T-helper 17 cell (primary cell): ENCODE measurements around the gene ESRP2. TPM values are rescaled to one million over a fixed set of nuclear protein-coding genes. Genes with fewer than 3 reads are reported as not detected.

Experiments used
- ATAC-seq: fragments of 150-1000 bp; cut with Tn5 transposase; 2 replicates; pipeline ENCODE4 v1.10.0; 2021; ENCODE audit warnings: mild to moderate bottlenecking, moderate library complexity
- DNase-seq, 3 donors: peaks; one replicate each; pipeline versions ENCODE4 v3.0.0 to v3.0.0-alpha.2; 2020 to 2021
- H3K9me3 ChIP-seq: one replicate; pipeline ENCODE4 v1.7.0; 2013; ENCODE audit warnings: low read length, mild to moderate bottlenecking; ENCODE audit not compliant: control insufficient read depth, poor library complexity, severe bottlenecking
- H3K27ac Mint-ChIP-seq: one replicate; pipeline ENCODE4 v1.8.0; 2022; ENCODE audit warnings: mild to moderate bottlenecking, moderate library complexity, mixed read lengths
- H3K27me3 Mint-ChIP-seq: one replicate; pipeline ENCODE4 v1.8.0; 2022; ENCODE audit warnings: mixed read lengths
- H3K36me3 Mint-ChIP-seq: one replicate; pipeline ENCODE4 v1.8.0; 2022; ENCODE audit warnings: low read depth, mixed read lengths
- H3K4me1 Mint-ChIP-seq: one replicate; pipeline ENCODE4 v1.8.0; 2022; ENCODE audit warnings: mild to moderate bottlenecking, mixed read lengths
- H3K4me3 Mint-ChIP-seq: one replicate; pipeline ENCODE4 v1.8.0; 2022; ENCODE audit warnings: mild to moderate bottlenecking, moderate library complexity, mixed read lengths
- total RNA-seq, 4 donors: library from RNA in 2 of 4; stranded (reverse) in 2 of 4; gene quantifications; one replicate each; pipeline ENCODE4 v1.2.3 and lab custom pipeline; 2022 to 2026

The ESRP2 gene
- total RNA-seq, 2 donors from 2014 or later, result 0.10 to 0.16 TPM

DNA sequence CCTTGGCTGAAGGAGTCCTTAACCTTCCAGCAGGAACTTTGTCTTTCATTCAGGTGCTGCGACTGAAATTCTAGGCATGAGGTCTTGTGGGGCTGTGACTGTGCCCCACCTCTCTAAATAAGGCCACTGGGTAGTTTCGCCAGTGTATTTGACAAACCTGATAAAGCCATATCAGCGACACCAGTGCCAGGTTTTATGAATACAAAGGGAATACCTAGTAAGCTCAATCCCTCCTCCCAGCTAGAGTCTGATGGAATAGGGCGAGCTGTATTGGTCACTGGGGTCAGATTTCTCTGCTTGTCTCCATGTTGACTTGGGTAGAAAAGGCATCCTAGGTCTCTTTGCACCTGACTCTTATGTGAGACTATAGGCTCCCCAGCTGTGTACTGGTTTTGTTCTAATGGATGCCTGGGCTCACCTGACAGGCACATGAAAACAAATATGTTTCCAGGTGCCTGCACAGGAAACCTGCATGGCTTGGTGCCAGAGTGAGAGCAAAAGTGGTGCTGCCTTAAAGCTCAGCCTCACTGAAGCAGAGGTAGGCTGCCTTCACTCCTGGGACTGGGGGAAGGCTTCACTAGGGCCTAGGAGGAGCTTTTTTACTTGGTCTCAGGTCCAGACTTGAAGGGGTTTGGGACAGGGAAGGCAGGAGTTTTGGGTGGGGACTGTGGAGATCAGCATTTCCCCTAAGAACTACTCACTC, 36.7 kb upstream of the ESRP2 start:
- peak overlapping the region; percentile 86 for H3K4me3 Mint-ChIP-seq
- DNase-seq (peak in 2 of 3 donors; percentile 47 to 58), ATAC-seq (peak; percentile 53)
- peak overlapping the region; percentile 95 for H3K27ac Mint-ChIP-seq
- no peaks in the 10 kb centered on the region for H3K9me3 ChIP-seq
- peaks cover 9% of the 10 kb centered on the region for H3K36me3 Mint-ChIP-seq
- H3K27me3 Mint-ChIP-seq, result no peaks in the 10 kb centered on the region
- H3K4me1 Mint-ChIP-seq, result peaks cover 46% of the 10 kb centered on the region

DNA sequence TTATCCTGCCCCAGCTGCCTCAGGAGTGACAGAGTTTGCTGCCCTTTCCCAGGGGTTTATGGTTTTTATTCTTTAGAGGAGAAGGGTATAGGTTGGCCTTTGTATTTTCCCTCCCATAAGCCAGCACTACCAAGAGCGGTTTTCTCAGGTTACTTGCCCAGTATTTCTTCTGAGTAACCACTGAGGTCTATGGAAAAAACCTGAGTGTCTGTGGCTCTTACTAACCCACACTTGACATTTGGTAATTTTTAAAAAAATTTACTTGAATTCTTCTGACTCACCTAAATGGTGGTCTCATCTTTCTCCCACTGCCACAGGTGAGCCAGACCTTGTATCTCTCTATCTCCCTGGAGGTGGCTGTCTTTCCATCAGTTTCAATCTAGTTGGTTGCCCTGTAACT, 34.4 kb upstream of the ESRP2 start:
- Mint-ChIP-seq H3K36me3 (peaks cover 9% of the 10 kb centered on the region), H3K27ac (peak overlapping the region; percentile 95), H3K4me1 (peaks cover 51% of the 10 kb centered on the region), H3K4me3 (no peak overlapping the region), H3K27me3 (no peaks in the 10 kb centered on the region)
- H3K9me3 ChIP-seq, result no peaks in the 10 kb centered on the region
- no peak for ATAC-seq
- no peak for DNase-seq

DNA sequence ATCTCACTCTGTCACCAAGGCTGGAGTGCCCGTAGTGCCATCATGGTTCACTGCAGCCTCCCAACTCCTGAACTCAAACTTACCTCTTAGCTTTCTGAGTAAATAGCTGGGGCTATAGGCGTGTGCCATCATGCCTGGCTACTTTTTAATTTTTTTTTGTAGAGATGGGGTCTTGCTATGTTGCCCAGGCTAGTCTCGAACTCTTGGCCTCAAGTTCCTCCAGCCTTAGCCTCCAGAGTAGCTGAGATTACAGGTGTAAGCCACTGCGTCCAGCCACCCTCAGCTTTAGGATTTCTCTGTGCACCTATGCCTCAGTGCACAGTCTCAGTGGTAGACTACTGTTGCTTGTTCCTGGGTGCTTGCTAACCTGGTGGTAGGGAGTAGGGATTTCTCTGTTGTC, 33.9 kb upstream of the ESRP2 start:
- ATAC-seq (no peak), DNase-seq (no peak)
- Mint-ChIP-seq H3K4me1 (peaks cover 56% of the 10 kb centered on the region), H3K4me3 (no peak overlapping the region), H3K36me3 (peaks cover 9% of the 10 kb centered on the region), H3K27ac (peak overlapping the region; percentile 95), H3K27me3 (no peaks in the 10 kb centered on the region)
- no peaks in the 10 kb centered on the region for H3K9me3 ChIP-seq

DNA sequence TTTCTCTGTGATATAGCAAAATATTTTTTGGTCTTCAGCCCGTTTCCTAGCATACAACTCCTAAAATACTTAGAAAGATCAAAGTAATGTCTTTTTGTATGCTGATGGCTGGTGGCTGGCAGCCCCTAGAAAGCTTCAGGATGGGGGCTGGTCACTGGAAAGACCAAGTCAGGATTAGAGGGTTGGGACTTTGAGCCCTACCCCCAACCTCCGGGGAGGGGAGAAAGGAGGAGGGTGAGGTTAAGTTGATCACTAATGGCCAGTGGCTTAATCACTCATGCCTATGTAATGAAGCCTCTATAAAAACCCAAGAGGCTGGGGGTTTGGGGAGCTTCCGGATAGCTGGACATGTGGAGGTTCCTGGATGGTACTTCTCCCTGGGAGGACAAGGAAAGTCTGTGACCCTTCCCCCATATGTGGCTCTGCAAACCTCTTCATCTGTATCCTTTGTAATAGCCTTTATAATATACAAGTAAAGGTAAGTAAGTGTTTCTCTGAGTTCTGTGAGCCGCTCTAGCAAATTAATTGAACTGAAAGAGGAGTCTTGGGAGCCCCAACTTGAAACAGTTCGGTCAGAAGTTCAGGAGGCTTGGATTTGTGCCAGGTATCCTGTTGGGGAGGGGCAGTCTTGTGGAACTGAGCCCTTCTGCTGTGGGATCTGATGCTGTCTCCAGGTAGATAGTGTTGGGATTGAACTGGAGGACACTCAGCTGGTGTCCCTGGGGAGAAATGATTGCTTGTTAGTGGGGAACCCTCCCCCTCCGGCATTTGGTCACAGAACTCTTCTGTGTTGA, 31.9 kb upstream of the ESRP2 start:
- Mint-ChIP-seq H3K27me3 (no peaks in the 10 kb centered on the region), H3K36me3 (peaks cover 6% of the 10 kb centered on the region), H3K4me3 (peak overlapping the region; percentile 21), H3K27ac (peak overlapping the region; percentile 95), H3K4me1 (peaks cover 51% of the 10 kb centered on the region)
- H3K9me3 ChIP-seq, result no peaks in the 10 kb centered on the region
- no peak for DNase-seq
- ATAC-seq, result no peak

DNA sequence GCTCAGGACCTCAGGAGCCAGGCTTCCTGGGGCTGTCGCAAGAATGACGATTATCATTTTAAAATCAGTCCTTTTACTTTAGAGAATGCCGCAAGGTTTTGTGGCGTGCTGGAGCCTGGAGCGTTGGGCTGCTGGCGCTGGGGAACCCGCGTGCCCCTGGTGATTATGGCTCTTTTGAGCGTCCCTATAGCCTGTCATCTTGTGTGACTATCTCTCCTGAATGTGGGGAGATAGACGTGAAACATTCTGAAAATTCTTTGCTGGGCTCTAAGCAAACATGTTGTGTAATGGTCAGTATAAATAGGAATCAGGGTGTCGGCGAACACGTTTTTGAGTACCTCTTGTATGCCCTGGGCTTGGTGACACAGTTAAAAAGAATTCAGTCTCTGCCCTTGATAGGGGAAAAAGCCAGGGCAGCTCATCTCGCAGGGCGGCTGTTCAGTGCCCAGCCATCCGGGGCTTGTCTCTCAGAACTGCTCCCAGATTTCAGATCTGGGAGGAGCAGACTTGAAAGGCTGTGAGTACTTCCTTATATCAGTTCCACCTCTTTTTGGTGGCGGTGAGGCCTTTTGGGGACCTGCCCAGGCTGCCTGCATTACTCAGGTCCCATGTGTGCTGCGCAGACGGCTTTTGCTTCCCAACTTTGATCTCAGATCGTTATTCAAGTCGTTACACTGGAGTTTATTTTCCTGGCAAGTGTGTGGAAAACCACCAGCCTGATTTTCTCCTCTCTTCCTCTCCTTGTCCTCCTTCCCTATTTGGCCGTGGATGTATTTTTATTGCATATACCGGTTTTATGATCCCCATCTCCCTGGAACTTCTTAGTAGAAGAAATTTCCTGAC, 29.4 kb upstream of the ESRP2 start:
- Mint-ChIP-seq H3K36me3 (peaks cover 4% of the 10 kb centered on the region), H3K4me3 (peak overlapping the region; percentile 97), H3K4me1 (peaks cover 55% of the 10 kb centered on the region), H3K27me3 (no peaks in the 10 kb centered on the region), H3K27ac (peak overlapping the region; percentile 95)
- peak; percentile 30 to 55 (median 30) for DNase-seq
- no peaks in the 10 kb centered on the region for H3K9me3 ChIP-seq
- peak; percentile 29 for ATAC-seq

DNA sequence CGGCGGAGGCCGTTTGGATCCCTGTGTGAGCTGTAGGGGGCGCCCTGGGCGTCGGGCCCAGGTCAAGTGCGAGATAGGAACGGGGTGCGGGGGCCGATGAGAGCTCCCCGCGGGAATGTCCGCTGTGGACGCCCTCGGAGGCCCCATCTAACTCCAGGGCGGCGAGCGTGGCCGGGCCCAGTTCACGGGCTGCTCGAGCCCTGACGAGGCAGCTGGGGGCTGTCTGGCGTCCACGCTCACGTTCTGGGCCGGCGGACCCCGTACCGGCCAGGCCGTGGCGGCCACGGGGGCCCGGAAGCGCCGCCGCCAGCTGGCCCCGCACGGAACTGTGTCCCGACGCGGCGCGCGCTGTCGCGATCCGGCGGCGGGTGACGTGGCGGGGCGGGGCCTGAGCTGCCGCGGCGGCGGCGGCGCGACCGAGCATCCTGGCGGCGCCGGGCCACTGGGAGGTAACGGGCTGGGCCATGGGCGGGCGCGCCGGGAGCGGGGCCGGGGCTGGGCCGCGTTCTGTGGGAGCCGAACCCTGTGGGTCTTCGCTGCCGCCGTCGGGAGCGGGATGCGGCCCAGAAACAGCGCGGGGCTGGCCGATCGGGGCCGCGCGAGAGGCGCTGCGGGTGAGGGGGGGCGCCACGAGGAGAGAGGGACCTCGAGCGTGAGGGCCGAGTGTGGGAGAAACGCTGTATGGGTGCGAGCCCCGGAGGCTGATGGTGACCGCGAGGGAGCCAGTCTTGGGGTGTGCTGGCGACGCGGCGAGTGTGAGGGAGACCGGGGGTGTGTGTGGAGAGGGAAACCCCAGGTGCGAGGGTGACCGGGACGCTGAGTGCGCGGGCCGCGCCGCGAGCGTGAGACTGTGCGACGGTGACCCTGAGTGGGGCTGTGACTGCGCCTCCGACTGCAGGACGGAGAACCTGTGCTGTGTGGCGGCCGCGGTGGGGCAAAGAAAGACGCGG, 28.5 kb upstream of the ESRP2 start, which contains the start of gene SLC7A6:
TSS of gene SLC7A6 (plus strand) at position 399 of the 950 bp plus-strand sequence. CDS start 10,201 bp downstream, outside the sequence.
- H3K9me3 ChIP-seq, result no peaks in the 10 kb centered on the region
- no peaks in the 10 kb centered on the region for H3K27me3 Mint-ChIP-seq
- DNase-seq, result peak; percentile 77 to 87 (median 82)
- ATAC-seq, result peak; percentile 76
- peaks cover 54% of the 10 kb centered on the region for H3K4me1 Mint-ChIP-seq
- peak within 1 kb of the TSS; percentile 97 for H3K4me3 Mint-ChIP-seq
- peaks cover 3% of the 10 kb centered on the region for H3K36me3 Mint-ChIP-seq
- H3K27ac Mint-ChIP-seq, result peak within 1 kb of the TSS; percentile 95

DNA sequence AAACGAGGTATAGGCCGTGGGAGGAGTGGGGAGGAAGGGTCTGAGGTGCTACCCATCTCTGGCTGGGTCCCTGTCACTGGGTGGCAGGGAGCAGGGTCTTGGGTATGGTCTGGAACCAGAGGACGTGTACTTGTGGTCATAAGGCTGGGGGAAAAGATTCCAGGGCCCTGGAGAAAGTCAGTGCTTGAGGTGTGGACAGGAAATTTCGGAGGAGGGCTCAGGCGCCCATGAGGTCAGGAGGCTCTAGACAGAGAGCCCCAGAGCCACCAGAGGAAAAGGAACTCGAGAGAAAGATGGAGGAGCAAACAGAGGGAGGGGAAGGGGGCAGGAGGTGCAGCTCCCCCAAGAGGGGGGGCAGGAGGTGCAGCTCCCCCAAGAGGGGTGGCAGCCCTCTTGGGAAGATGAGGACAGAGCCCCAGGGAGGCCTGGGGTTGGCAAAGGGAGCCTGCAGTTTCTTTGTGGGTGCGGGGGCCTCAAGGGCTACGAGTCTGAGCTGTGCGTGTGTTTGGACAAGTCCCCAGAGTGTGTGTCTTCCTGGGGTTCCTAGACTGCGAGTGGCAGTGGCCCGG, 27.7 kb upstream of the ESRP2 start:
- Mint-ChIP-seq H3K27me3 (no peaks in the 10 kb centered on the region), H3K4me1 (peaks cover 48% of the 10 kb centered on the region), H3K4me3 (peak overlapping the region; percentile 97), H3K27ac (peak overlapping the region; percentile 95), H3K36me3 (no peaks in the 10 kb centered on the region)
- no peak for DNase-seq
- no peak for ATAC-seq
- H3K9me3 ChIP-seq, result no peaks in the 10 kb centered on the region

DNA sequence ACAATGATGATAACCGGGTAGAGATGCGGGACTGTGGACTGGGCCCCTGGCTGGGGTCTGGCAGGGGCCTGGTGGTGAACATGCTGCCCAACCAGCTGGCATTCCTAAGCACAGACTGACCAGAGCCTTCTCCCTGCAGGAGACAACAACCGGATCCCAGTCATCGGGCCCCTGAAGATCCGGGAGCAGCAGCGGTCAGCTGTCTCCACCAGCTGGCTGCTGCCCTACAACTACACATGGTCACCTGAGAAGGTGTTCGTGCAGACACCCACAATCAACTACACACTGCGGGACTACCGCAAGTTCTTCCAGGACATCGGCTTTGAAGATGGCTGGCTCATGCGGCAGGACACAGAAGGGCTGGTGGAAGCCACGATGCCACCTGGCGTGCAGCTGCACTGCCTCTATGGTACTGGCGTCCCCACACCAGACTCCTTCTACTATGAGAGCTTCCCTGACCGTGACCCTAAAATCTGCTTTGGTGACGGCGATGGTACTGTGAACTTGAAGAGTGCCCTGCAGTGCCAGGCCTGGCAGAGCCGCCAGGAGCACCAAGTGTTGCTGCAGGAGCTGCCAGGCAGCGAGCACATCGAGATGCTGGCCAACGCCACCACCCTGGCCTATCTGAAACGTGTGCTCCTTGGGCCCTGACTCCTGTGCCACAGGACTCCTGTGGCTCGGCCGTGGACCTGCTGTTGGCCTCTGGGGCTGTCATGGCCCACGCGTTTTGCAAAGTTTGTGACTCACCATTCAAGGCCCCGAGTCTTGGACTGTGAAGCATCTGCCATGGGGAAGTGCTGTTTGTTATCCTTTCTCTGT, 23.3 kb upstream of the ESRP2 start:
- ATAC-seq (no peak), DNase-seq (no peak)
- no peaks in the 10 kb centered on the region for H3K27me3 Mint-ChIP-seq
- no peaks in the 10 kb centered on the region for H3K9me3 ChIP-seq
- H3K36me3 Mint-ChIP-seq, result no peaks in the 10 kb centered on the region
- no peak overlapping the region for H3K4me3 Mint-ChIP-seq
- peaks cover 21% of the 10 kb centered on the region for H3K4me1 Mint-ChIP-seq
- peak overlapping the region; percentile 24 for H3K27ac Mint-ChIP-seq

DNA sequence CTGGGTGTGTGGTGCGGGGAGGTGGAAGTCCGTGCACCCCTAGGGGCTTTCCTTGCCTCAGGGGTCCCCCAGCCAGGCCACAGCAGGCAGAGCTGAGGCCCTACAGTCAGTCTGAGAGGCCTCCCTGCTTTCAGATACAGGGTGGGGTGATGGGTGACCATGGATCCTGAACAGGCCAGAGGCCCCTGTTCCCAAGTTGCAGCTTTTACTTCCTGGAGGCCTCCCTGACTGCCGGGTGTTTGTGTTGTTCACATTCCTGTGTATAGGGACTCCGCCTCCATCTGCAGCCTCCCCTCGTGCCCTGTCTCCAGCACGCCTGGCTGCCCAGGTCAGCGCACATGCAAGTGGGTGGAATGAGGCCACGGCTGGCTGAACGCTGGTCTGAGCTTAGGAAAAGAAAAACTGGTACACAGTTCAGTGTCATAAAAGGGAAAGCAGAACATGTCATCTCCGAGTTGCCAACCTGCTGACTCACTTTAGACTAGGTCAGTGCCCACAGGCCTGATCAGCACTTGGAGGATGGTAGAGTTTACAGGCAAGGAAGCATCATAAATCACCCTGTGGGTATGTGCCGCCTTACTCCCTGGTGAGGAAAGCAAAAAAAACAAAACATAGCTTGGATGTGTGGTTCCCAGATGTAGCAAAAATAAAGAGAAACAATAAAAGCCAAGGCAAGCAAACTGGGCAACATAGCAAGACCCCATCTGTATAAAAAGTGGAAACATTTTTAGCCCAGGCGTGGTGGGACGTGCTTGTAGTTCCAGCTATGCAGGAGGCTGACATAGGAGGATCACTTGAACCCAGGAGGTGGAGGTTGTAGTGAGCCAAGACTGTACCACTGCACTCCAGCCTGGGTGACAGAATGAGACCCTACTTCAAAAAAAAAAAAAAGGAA, 22.2 kb upstream of the ESRP2 start:
- Mint-ChIP-seq H3K4me1 (peaks cover 13% of the 10 kb centered on the region), H3K27me3 (no peaks in the 10 kb centered on the region), H3K27ac (no peak overlapping the region), H3K36me3 (no peaks in the 10 kb centered on the region), H3K4me3 (no peak overlapping the region)
- ATAC-seq, result no peak
- no peak for DNase-seq
- H3K9me3 ChIP-seq, result no peaks in the 10 kb centered on the region

DNA sequence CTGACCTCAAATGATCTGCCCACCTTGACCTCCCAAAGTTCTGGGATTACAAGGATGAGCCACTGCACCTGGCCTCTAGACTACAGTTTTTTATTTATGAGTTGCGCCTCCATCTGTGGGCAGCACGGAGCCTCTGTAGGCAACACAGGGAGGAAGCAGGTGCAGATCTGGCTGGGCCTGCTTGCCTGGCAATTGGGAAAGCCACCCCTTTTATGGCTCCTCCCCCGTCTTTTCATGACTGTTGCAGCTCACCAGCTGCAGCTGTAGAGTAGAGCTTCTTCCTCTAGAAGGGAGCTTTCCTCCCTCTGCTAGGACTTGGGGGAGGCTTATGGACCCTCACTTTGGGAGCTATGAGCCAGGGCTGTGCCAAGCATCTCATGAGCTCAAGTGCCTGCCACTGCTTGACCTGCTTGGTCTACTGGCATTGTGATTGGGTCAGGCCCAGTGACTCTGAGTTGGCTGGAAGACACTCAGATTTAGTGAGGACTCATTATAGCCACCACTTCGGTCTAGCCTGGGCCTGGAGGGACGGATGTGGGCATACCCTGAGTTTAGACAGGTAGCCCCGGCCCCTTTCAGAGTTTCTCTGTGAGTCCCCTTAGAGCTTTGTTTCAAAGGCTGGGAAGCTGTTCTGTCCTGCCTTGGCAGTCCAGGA, 21.5 kb upstream of the ESRP2 start:
- no peak for DNase-seq
- H3K36me3 Mint-ChIP-seq, result no peaks in the 10 kb centered on the region
- H3K4me3 Mint-ChIP-seq, result no peak overlapping the region
- peaks cover 8% of the 10 kb centered on the region for H3K4me1 Mint-ChIP-seq
- peak; percentile 54 for ATAC-seq
- H3K27ac Mint-ChIP-seq, result no peak overlapping the region
- H3K27me3 Mint-ChIP-seq, result no peaks in the 10 kb centered on the region
- H3K9me3 ChIP-seq, result no peaks in the 10 kb centered on the region
